GM12878 (cell line): ENCODE measurements around the gene USP37. TPM values are rescaled to one million over a fixed set of nuclear protein-coding genes. Genes with fewer than 3 reads are reported as not detected.

Source experiments
- ATAC-seq: fragments of 200-7000 bp; cut with Tn5 transposase; 3 replicates; pipeline ENCODE4 v1.9.1; 2020; ENCODE audit warnings: mild to moderate bottlenecking, moderate library complexity
- BruUV-seq: library from RNA; stranded (reverse); fragments of 400-500 nt; replicated peaks from 2 replicates; lab custom pipeline; 2021; lab: Mats Ljungman, UMichigan
- CTCF ChIA-PET: fragments of 300-600 bp; sonication (Branson Sonifier 250); formaldehyde crosslinking; extraction: SDS; loops from one replicate; lab custom pipeline; 2021; ENCODE audit warnings: inconsistent platforms; lab: Yijun Ruan, JAX
- POLR2A ChIA-PET: fragments of 350-600 bp; formaldehyde crosslinking; extraction: SDS; loops from one replicate; lab custom pipeline; 2021; ENCODE audit warnings: inconsistent platforms; lab: Charles Lee
- RAD21 ChIA-PET: fragments of 300-600 bp; sonication (Branson Sonifier 250); formaldehyde crosslinking; loops from one replicate; lab custom pipeline; 2023; ENCODE audit warnings: antibody characterized with exemption; ENCODE audit not compliant: unreplicated experiment; lab: Charles Lee
- SMC1A ChIA-PET: fragments of 300-600 bp; sonication (Branson Sonifier 250); formaldehyde crosslinking; loops from one replicate; lab custom pipeline; 2023; ENCODE audit not compliant: unreplicated experiment, uncharacterized antibody; lab: Charles Lee
- DNase-seq: peaks from one replicate; pipeline ENCODE4 v3.0.0-alpha.2; 2011; ENCODE audit warnings: low read depth, low spot score
- FAIRE-seq: peaks from 3 replicates; lab custom pipeline; 2011; peaks lifted over from hg19 to GRCh38; lab: Jason Lieb, UNC
- H2AFZ ChIP-seq: 2 replicates; pipeline ENCODE4 v1.6.0; 2011; ENCODE audit warnings: low read depth, low read length, control low read depth; ENCODE audit not compliant: control insufficient read depth
- H3K27ac ChIP-seq: 2 replicates; pipeline ENCODE4 v1.5.1; 2011; ENCODE audit warnings: control low read depth; ENCODE audit not compliant: control insufficient read depth, insufficient read depth
- H3K27me3 ChIP-seq, 2 experiments: replicated peaks in 1 of 2; 2 replicates each; pipeline versions ENCODE4 v1.6.0 to v1.6.1; 2011; ENCODE audit warnings: low read length in 1 of 2; ENCODE audit not compliant: control insufficient read depth in 2 of 2, insufficient read depth in 2 of 2
- H3K36me3 ChIP-seq, 2 experiments: 2 replicates each; pipeline ENCODE4 v1.5.1; 2011; ENCODE audit warnings: low read length in 1 of 2; ENCODE audit not compliant: control insufficient read depth in 2 of 2, insufficient read depth in 2 of 2
- H3K4me1 ChIP-seq: 2 replicates; pipeline ENCODE4 v1.6.1; 2011; ENCODE audit warnings: mild to moderate bottlenecking, low read length, moderate library complexity, mixed read lengths; ENCODE audit not compliant: control insufficient read depth, insufficient read depth
- H3K4me2 ChIP-seq: 2 replicates; pipeline ENCODE4 v1.6.0; 2011; ENCODE audit warnings: control low read depth; ENCODE audit not compliant: control insufficient read depth, insufficient read depth
- H3K4me3 ChIP-seq: fragments of 200-600 bp; sonication (generic); 2 replicates; pipeline ENCODE4 v1.5.1; 2016
- H3K79me2 ChIP-seq: 2 replicates; pipeline ENCODE4 v1.6.0; 2011; ENCODE audit warnings: low read length; ENCODE audit not compliant: control insufficient read depth, insufficient read depth
- H3K9ac ChIP-seq: 2 replicates; pipeline ENCODE4 v1.8.0; 2011; ENCODE audit warnings: low read length, control low read depth, mixed read lengths; ENCODE audit not compliant: control insufficient read depth, insufficient read depth
- H3K9me3 ChIP-seq: replicated peaks from 3 replicates; pipeline ENCODE4 v1.5.1; 2011; ENCODE audit warnings: mild to moderate bottlenecking, low read length; ENCODE audit not compliant: control insufficient read depth, insufficient read depth
- H4K20me1 ChIP-seq: 2 replicates; pipeline ENCODE4 v1.6.0; 2011; ENCODE audit not compliant: control insufficient read depth, insufficient read depth
- BHLHE40 ChIP-seq, 2 experiments: fragments of 450-650 bp in 1 of 2; IDR thresholded peaks; 2 replicates each; pipeline ENCODE4 v1.6.1; 2011 to 2017; ENCODE audit warnings: low read depth in 2 of 2, borderline replicate concordance in 1 of 2, improper control_type of control experiment in 1 of 2, low read length in 1 of 2, mild to moderate bottlenecking in 1 of 2
- BRCA1 ChIP-seq: IDR thresholded peaks from 2 replicates; pipeline ENCODE4 v1.6.1; 2011; ENCODE audit warnings: low read depth, low read length, improper control_type of control experiment
- CTCF ChIP-seq, 3 experiments: IDR thresholded peaks in 2 of 3; conservative IDR thresholded peaks in 1 of 3; 2 replicates each; pipeline ENCODE4 v1.5.1; 2011; ENCODE audit warnings: low read depth in 3 of 3, low read length in 3 of 3, mild to moderate bottlenecking in 3 of 3, control low read depth in 2 of 3, moderate library complexity in 2 of 3, inconsistent platforms in 1 of 3, mixed read lengths in 1 of 3; ENCODE audit not compliant: control insufficient read depth in 2 of 3, insufficient read depth in 1 of 3; ENCODE audit errors: extremely low read depth in 1 of 3
- GABPA ChIP-seq: IDR thresholded peaks from 2 replicates; pipeline ENCODE4 v1.6.1; 2014; ENCODE audit warnings: antibody characterized with exemption, low read depth, mild to moderate bottlenecking, inconsistent platforms
- HCFC1 ChIP-seq: fragments of 150-350 bp; IDR thresholded peaks from 2 replicates; pipeline ENCODE4 v1.6.1; 2014; ENCODE audit warnings: low read length
- NR2C1 ChIP-seq: fragments of 450-650 bp; IDR thresholded peaks from 2 replicates; pipeline ENCODE4 v1.6.1; 2017; ENCODE audit warnings: antibody characterized with exemption, mild to moderate bottlenecking, moderate library complexity
- POLR2A ChIP-seq: IDR thresholded peaks from 2 replicates; pipeline ENCODE4 v1.6.1; 2011; ENCODE audit warnings: low read depth, mild to moderate bottlenecking, low read length
- RAD51 ChIP-seq: fragments of 450-650 bp; IDR thresholded peaks from 2 replicates; pipeline ENCODE4 v1.6.1; 2016; ENCODE audit warnings: moderate library complexity, mild to moderate bottlenecking, inconsistent platforms
- SIX5 ChIP-seq: IDR thresholded peaks from 2 replicates; pipeline ENCODE4 v1.6.1; 2011; ENCODE audit warnings: mild to moderate bottlenecking, low read depth, low read length, moderate library complexity; ENCODE audit not compliant: severe bottlenecking
- SKIL ChIP-seq: fragments of 450-650 bp; IDR thresholded peaks from 2 replicates; pipeline ENCODE4 v1.6.1; 2017; ENCODE audit warnings: mild to moderate bottlenecking, low read depth, inconsistent platforms; ENCODE audit not compliant: poor library complexity, severe bottlenecking
- YY1 ChIP-seq: IDR thresholded peaks from 2 replicates; pipeline ENCODE4 v1.6.1; 2011; ENCODE audit warnings: low read depth, mild to moderate bottlenecking, low read length
- ZBTB33 ChIP-seq: fragments of 450-650 bp; IDR thresholded peaks from 2 replicates; pipeline ENCODE4 v1.6.1; 2017; ENCODE audit warnings: mild to moderate bottlenecking
- ZNF592 ChIP-seq: fragments of 450-650 bp; IDR thresholded peaks from 2 replicates; pipeline ENCODE4 v1.6.1; 2017; ENCODE audit warnings: mild to moderate bottlenecking, moderate library complexity
- WGBS: methylation state at CpG from one replicate; pipeline ENCODE4 v1.1.6; 2016; ENCODE audit warnings: low lambda C conversion rate; ENCODE audit not compliant: insufficient replicate concordance, insufficient coverage; ENCODE audit errors: missing lambda C conversion rate; 5-methylcytosine and 5-hydroxymethylcytosine counted together
- in situ Hi-C: fragments of 300-500 bp; cut with MboI; formaldehyde crosslinking; loops from 9 replicates; pipeline ENCODE4 v1.14.3; 2018; ENCODE audit warnings: mixed read lengths
- intact Hi-C: fragments of 100-400 bp; cut with micrococcal nuclease; formaldehyde crosslinking; loops from one replicate; pipeline ENCODE4 v1.14.2; 2022; ENCODE audit not compliant: unreplicated experiment
- polyA plus RNA-seq, 11 experiments: library from polyadenylated mRNA; depleted of rRNA in 4 of 11; unstranded in 6 of 11; stranded (reverse) in 5 of 11; fragments of >200 nt; fragmentation: Nextera tagmentation in 4 of 11; fragmentation: Illumina TruSeq in 1 of 11; extraction: Ambion mirVana in 4 of 11; extraction: Trizol in 1 of 11; gene quantifications; 1 replicate in 1 of 11; 2 replicates in 10 of 11; pipeline versions ENCODE4 v1.2.1 to v1.2.3, GENCODE V29; 2011 to 2016; ENCODE audit warnings: inconsistent platforms in 2 of 11, missing spikeins in 2 of 11, low read depth in 1 of 11
- total RNA-seq, 4 experiments: library from RNA; depleted of rRNA in 3 of 4; stranded (reverse); fragments of >200 nt in 3 of 4; fragmentation: Illumina TruSeq in 1 of 4; extraction: Trizol in 1 of 4; gene quantifications; 2 replicates each; pipeline versions ENCODE4 v1.2.1 to v1.2.3, GENCODE V29; 2013 to 2021

The USP37 gene
- total and polyA plus RNA-seq, 10 of the 15 experiments (the other 5 are each of a cell fraction or from before 2014, with no cell fraction given): 2.8 to 16.0 (median 10.4) TPM

- ChIA-PET POLR2A (interaction anchor here (0.7 to 1.3 kb wide), 3 partner anchors 59 to 1315 kb away, joined by 3 to 4 read pairs (median 3); no protein-coding TSS in a partner anchor), SMC1A (interaction anchor here (1.0 to 2.1 kb wide), 3 partner anchors 9 to 13 kb away, joined by 3 to 6 read pairs (median 3); no protein-coding TSS in a partner anchor)
- WGBS: 95% methylated on average over 4 of the region's 4 CpGs
- no peak for TF ChIP-seq RAD51
- TF ChIP-seq YY1: no peak
- no peak for TF ChIP-seq HCFC1
- TF ChIP-seq SKIL: no peak
- no peak for TF ChIP-seq CTCF (IDR thresholded peaks at IDR 0.05 in 2 of 3, conservative IDR thresholded peaks at IDR 0.05 in 1 of 3; ENCODE audit: control insufficient read depth in 2 of 3, extremely low read depth in 1 of 3, insufficient read depth in 1 of 3, low read depth in 3 of 3, low read length in 3 of 3)
- TF ChIP-seq ZBTB33: no peak
- TF ChIP-seq BRCA1: no peak
- TF ChIP-seq ZNF592: no peak
- no peak for TF ChIP-seq BHLHE40 (IDR thresholded peaks at IDR 0.05; ENCODE audit: borderline replicate concordance in 1 of 2, low read depth in 2 of 2, low read length in 1 of 2)
- TF ChIP-seq POLR2A: no peak
- TF ChIP-seq NR2C1: no peak
- TF ChIP-seq SIX5: no peak
- no peak for TF ChIP-seq GABPA
These were observed 8.7 kb upstream of the USP37 start for GRCh38 chr2:218576854-218577253.

More at GRCh38 chr2:218576854-218577253, 8.7 kb upstream of the USP37 start:
- Histone ChIP-seq H2AFZ (no peak overlapping the region), H3K4me2 (no peak overlapping the region), H3K9ac (no peak overlapping the region), H4K20me1 (0 out of 2 replicates have a peak, but pooled peaks cover 3% of the 10 kb centered on the region), H3K9me3 (no peaks in the 10 kb centered on the region), H3K4me1 (peaks cover 4% of the 10 kb centered on the region; the same call in 1 of the 2 replicates), H3K27ac (no peak overlapping the region), H3K79me2 (peaks cover 71% of the 10 kb centered on the region), H3K36me3 (peaks cover 0 to 38% of the 10 kb centered on the region in 2 experiments; a peak in 3 of 4 replicates), H3K27me3 (no peaks in the 10 kb centered on the region), H3K4me3 (no peak overlapping the region)
- no TSS peak for BruUV-seq
- ChIA-PET CTCF (interaction anchor here (0.6 to 1.3 kb wide), 3 partner anchors 14 to 82 kb away, joined by 3 to 4 read pairs (median 3); partner anchors contain the start of genes BCS1L and ZNF142), RAD21 (no interaction called here)
- DNase-seq: no peak
- in situ Hi-C loops: no loop called here
- intact Hi-C loops: no loop called here
- no peak for ATAC-seq
- FAIRE-seq: no peak
